GM21737 (cell line): ENCODE results near the gene PHRF1.

Source experiments
- ATAC-seq: cut with Tn5 transposase; IDR thresholded peaks from one replicate; pipeline ENCODE4 v1.9.1; 2021; ENCODE audit warnings: mild to moderate bottlenecking, moderate library complexity; ENCODE audit not compliant: unreplicated experiment

The PHRF1 gene

GRCh38 chr11:575996-576768, at the start of gene PHRF1:
Gene PHRF1, plus strand, starts transcription at chr11:576470. Its CDS starts 5,043 bp downstream, at chr11:581513.
- peak; percentile 79 for ATAC-seq

- no peak for ATAC-seq
Measured at GRCh38 chr11:528166-528814, 48.0 kb upstream of the PHRF1 start.

- no peak for ATAC-seq
Measured at GRCh38 chr11:528815-529727, 47.2 kb upstream of the PHRF1 start.

GRCh38 chr11:529728-530411, 46.4 kb upstream of the PHRF1 start:
- ATAC-seq: no peak

- no peak for ATAC-seq
Measured at GRCh38 chr11:530960-531831, 45.1 kb upstream of the PHRF1 start.

- ATAC-seq: no peak
Measured at GRCh38 chr11:531919-532526, 44.2 kb upstream of the PHRF1 start.

- ATAC-seq: no peak
Measured at GRCh38 chr11:532527-532985, 43.7 kb upstream of the PHRF1 start.

GRCh38 chr11:532986-533585, 43.2 kb upstream of the PHRF1 start:
- no peak for ATAC-seq

GRCh38 chr11:533586-534395, 42.5 kb upstream of the PHRF1 start:
- no peak for ATAC-seq

- no peak for ATAC-seq
Measured at GRCh38 chr11:534396-535209, 41.7 kb upstream of the PHRF1 start.

- peak; percentile 0 for ATAC-seq
Measured at GRCh38 chr11:535210-535518, 41.1 kb upstream of the PHRF1 start.

- peak; percentile 72 for ATAC-seq
Measured at GRCh38 chr11:535519-536454, 40.5 kb upstream of the PHRF1 start, which contains the start of gene HRAS. Gene HRAS, minus strand, starts transcription at chr11:535576.

GRCh38 chr11:536841-537621, 39.2 kb upstream of the PHRF1 start, which contains the start of gene LRRC56:
Gene LRRC56, plus strand, starts transcription at chr11:537527. Its CDS starts 3,158 bp downstream, at chr11:540685.
- ATAC-seq: peak; percentile 43

- ATAC-seq: no peak
Measured at GRCh38 chr11:537622-538430, 38.4 kb upstream of the PHRF1 start.
